Prostate gland (tissue), 2 donors: Measurements from ENCODE around the gene ARRB1. TPM values are rescaled to one million over a fixed set of nuclear protein-coding genes. Genes with fewer than 3 reads are reported as not detected.

ENCODE experiments used
- DNase-seq: peaks from one replicate; pipeline ENCODE4 v3.0.0-alpha.2; 2019; ENCODE audit warnings: low spot score
- H3K27ac ChIP-seq, 2 donors: fragments of 200-600 bp; sonication (generic); 2 replicates each; pipeline ENCODE4 v1.5.1; 2017 to 2019
- H3K27me3 ChIP-seq: fragments of 200-600 bp; sonication (generic); replicated peaks from 2 replicates; pipeline ENCODE4 v1.5.1; 2019; ENCODE audit not compliant: insufficient read depth
- H3K36me3 ChIP-seq, 2 donors: fragments of 200-600 bp; sonication (generic); 1 replicate in 1 of 2; 2 replicates in 1 of 2; pipeline versions ENCODE4 v1.5.1 to v1.8.1; 2017 to 2019
- H3K4me1 ChIP-seq: fragments of 200-600 bp; sonication (generic); replicated peaks from 2 replicates; pipeline ENCODE4 v1.5.1; 2019
- H3K4me3 ChIP-seq, 2 donors: fragments of 200-600 bp; sonication (generic); 2 replicates each; pipeline ENCODE4 v1.5.1; 2017 to 2019
- H3K9me3 ChIP-seq: fragments of 200-600 bp; sonication (generic); 2 replicates; pipeline ENCODE4 v1.5.1; 2017
- CTCF ChIP-seq, 4 experiments: fragments of 200-600 bp in 2 of 4; fragments of 450-650 bp in 2 of 4; sonication (generic) in 2 of 4; IDR thresholded peaks; 1 replicate in 3 of 4; 2 replicates in 1 of 4; pipeline ENCODE4 v1.5.1; 2016 to 2019; ENCODE audit warnings: antibody characterized with exemption in 4 of 4, mild to moderate bottlenecking in 2 of 4, moderate library complexity in 2 of 4
- POLR2A ChIP-seq: fragments of 450-650 bp; IDR thresholded peaks from one replicate; pipeline ENCODE4 v1.6.1; 2016; ENCODE audit warnings: antibody characterized with exemption, mild to moderate bottlenecking
- POLR2AphosphoS5 ChIP-seq: sonication (generic); formaldehyde crosslinking; IDR thresholded peaks from one replicate; pipeline ENCODE4 v1.6.1; 2017; ENCODE audit warnings: antibody characterized with exemption
- WGBS: methylation state at CpG from one replicate; pipeline ENCODE4 v1.1.5; 2018; 5-methylcytosine and 5-hydroxymethylcytosine counted together
- intact Hi-C: fragments of 100-400 bp; cut with DNase I; formaldehyde crosslinking; loops from one replicate; pipeline ENCODE4 v1.14.2; 2022
- total RNA-seq, 2 donors: library from RNA; depleted of rRNA; stranded (reverse); fragments of >200 nt; gene quantifications; one replicate each; pipeline ENCODE4 v1.1.0, GENCODE V29; 2016

The ARRB1 gene
- total RNA-seq, 2 donors from 2014 or later: 31.9 to 64.7 TPM

- Histone ChIP-seq H3K27ac (peak overlapping the region; percentile 18 to 36), H3K4me3 (no peak overlapping the region), H3K9me3 (no peaks in the 10 kb centered on the region), H3K36me3 (no peaks in the 10 kb centered on the region), H3K4me1 (peaks cover 10% of the 10 kb centered on the region), H3K27me3 (no peaks in the 10 kb centered on the region)
- TF ChIP-seq POLR2AphosphoS5 (no peak), POLR2A (no peak), CTCF (IDR thresholded peaks at IDR 0.05) (no peak)
- intact Hi-C loops: no loop called here
- DNase-seq: no peak
- WGBS: 48% methylated on average over 11 of the region's 11 CpGs
Observed at GRCh38 chr11:75319035-75319877, 32.2 kb downstream of the ARRB1 start.

GRCh38 chr11:75317446-75318122, 33.9 kb downstream of the ARRB1 start:
- no peaks in the 10 kb centered on the region for H3K27me3 ChIP-seq
- peaks cover 10% of the 10 kb centered on the region for H3K4me1 ChIP-seq
- H3K27ac ChIP-seq: no peak overlapping the region
- H3K4me3 ChIP-seq: no peak overlapping the region
- 69% methylated on average over 12 of the region's 12 CpGs for WGBS
- TF ChIP-seq CTCF (IDR thresholded peaks at IDR 0.05): no peak
- no peak for TF ChIP-seq POLR2A
- TF ChIP-seq POLR2AphosphoS5: no peak
- DNase-seq: no peak
- no peaks in the 10 kb centered on the region for H3K36me3 ChIP-seq
- intact Hi-C loops: no loop called here
- H3K9me3 ChIP-seq: no peaks in the 10 kb centered on the region

GRCh38 chr11:75315439-75315805, 36.0 kb downstream of the ARRB1 start:
- DNase-seq: no peak
- Histone ChIP-seq H3K9me3 (no peaks in the 10 kb centered on the region), H3K4me1 (peaks cover 6% of the 10 kb centered on the region), H3K36me3 (no peaks in the 10 kb centered on the region), H3K27me3 (no peaks in the 10 kb centered on the region), H3K4me3 (no peak overlapping the region), H3K27ac (no peak overlapping the region)
- no peak for TF ChIP-seq CTCF (IDR thresholded peaks at IDR 0.05)
- no peak for TF ChIP-seq POLR2A
- TF ChIP-seq POLR2AphosphoS5: no peak
- WGBS: 73% methylated on average over 6 of the region's 6 CpGs
- intact Hi-C loops: no loop called here

- WGBS: 85% methylated on average over 16 of the region's 16 CpGs
- Histone ChIP-seq H3K36me3 (no peaks in the 10 kb centered on the region), H3K9me3 (no peaks in the 10 kb centered on the region), H3K27ac (no peak overlapping the region), H3K4me3 (no peak overlapping the region), H3K4me1 (peaks cover 6% of the 10 kb centered on the region), H3K27me3 (no peaks in the 10 kb centered on the region)
- intact Hi-C loops: no loop called here
- DNase-seq: no peak
- no peak for TF ChIP-seq CTCF (IDR thresholded peaks at IDR 0.05)
- no peak for TF ChIP-seq POLR2A
- TF ChIP-seq POLR2AphosphoS5: no peak
Observed at GRCh38 chr11:75314771-75315438, 36.6 kb downstream of the ARRB1 start.
